GM23248 (cell line): Measurements from ENCODE around the gene CLRN1.

Experiments used
- EZH2 ChIP-seq: fragments of 200-600 bp; sonication (generic); IDR thresholded peaks from 2 replicates; pipeline ENCODE4 v1.6.1; 2018; ENCODE audit warnings: antibody characterized with exemption, mild to moderate bottlenecking; ENCODE audit not compliant: insufficient read depth, poor library complexity, severe bottlenecking
- EZH2phosphoT487 ChIP-seq: fragments of 200-600 bp; sonication (generic); IDR thresholded peaks from 2 replicates; pipeline ENCODE4 v1.6.1; 2018; ENCODE audit warnings: antibody characterized with exemption, moderate library complexity, mild to moderate bottlenecking, low read depth; ENCODE audit not compliant: insufficient read depth

DNA sequence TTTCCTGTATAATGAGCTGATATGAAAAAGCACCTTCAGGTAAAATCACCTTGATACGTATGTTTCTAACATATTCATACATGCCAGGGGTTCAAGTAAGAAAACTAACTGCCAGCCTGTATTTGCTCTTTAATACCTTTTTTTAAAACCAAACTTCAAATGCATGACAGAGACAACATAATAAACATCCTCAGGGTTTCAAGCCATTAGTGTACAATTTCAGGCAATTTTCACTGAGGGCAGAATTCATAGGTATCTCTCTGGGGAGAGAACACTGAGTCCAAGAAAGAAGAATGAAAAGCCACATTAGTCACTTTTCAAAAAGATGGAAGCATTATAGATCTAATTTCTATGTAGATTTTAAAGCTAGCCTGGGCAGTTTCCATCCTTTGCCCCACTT lies 94.2 kb downstream of the CLRN1 start:
- no peak for TF ChIP-seq EZH2phosphoT487
- TF ChIP-seq EZH2 = no peak
